ENCODE measurements around the gene PLEKHM3.

GRCh38 chr2:208042450-208042849 is 17.1 kb upstream of the PLEKHM3 start:
- TF ChIP-seq GATA3 (IDR thresholded peaks at IDR 0.05; ENCODE audit: low read depth, low read length) (no peak), GATA2 (IDR thresholded peaks at IDR 0.05; ENCODE audit: low read depth, low read length) (no peak)
